T-helper 17 cell (primary cell): Measurements from ENCODE around the gene TOP2B. TPM values are rescaled to one million over a fixed set of nuclear protein-coding genes. Genes with fewer than 3 reads are reported as not detected.

Experiments used
- ATAC-seq: fragments of 150-1000 bp; cut with Tn5 transposase; 2 replicates; pipeline ENCODE4 v1.10.0; 2021; ENCODE audit warnings: mild to moderate bottlenecking, moderate library complexity
- DNase-seq, 3 donors: peaks; one replicate each; pipeline versions ENCODE4 v3.0.0 to v3.0.0-alpha.2; 2020 to 2021
- H3K9me3 ChIP-seq: one replicate; pipeline ENCODE4 v1.7.0; 2013; ENCODE audit warnings: low read length, mild to moderate bottlenecking; ENCODE audit not compliant: control insufficient read depth, poor library complexity, severe bottlenecking
- H3K27ac Mint-ChIP-seq: one replicate; pipeline ENCODE4 v1.8.0; 2022; ENCODE audit warnings: mild to moderate bottlenecking, moderate library complexity, mixed read lengths
- H3K27me3 Mint-ChIP-seq: one replicate; pipeline ENCODE4 v1.8.0; 2022; ENCODE audit warnings: mixed read lengths
- H3K36me3 Mint-ChIP-seq: one replicate; pipeline ENCODE4 v1.8.0; 2022; ENCODE audit warnings: low read depth, mixed read lengths
- H3K4me1 Mint-ChIP-seq: one replicate; pipeline ENCODE4 v1.8.0; 2022; ENCODE audit warnings: mild to moderate bottlenecking, mixed read lengths
- H3K4me3 Mint-ChIP-seq: one replicate; pipeline ENCODE4 v1.8.0; 2022; ENCODE audit warnings: mild to moderate bottlenecking, moderate library complexity, mixed read lengths
- total RNA-seq, 4 donors: library from RNA in 2 of 4; stranded (reverse) in 2 of 4; gene quantifications; one replicate each; pipeline ENCODE4 v1.2.3 and lab custom pipeline; 2022 to 2026

TOP2B gene, protein sequence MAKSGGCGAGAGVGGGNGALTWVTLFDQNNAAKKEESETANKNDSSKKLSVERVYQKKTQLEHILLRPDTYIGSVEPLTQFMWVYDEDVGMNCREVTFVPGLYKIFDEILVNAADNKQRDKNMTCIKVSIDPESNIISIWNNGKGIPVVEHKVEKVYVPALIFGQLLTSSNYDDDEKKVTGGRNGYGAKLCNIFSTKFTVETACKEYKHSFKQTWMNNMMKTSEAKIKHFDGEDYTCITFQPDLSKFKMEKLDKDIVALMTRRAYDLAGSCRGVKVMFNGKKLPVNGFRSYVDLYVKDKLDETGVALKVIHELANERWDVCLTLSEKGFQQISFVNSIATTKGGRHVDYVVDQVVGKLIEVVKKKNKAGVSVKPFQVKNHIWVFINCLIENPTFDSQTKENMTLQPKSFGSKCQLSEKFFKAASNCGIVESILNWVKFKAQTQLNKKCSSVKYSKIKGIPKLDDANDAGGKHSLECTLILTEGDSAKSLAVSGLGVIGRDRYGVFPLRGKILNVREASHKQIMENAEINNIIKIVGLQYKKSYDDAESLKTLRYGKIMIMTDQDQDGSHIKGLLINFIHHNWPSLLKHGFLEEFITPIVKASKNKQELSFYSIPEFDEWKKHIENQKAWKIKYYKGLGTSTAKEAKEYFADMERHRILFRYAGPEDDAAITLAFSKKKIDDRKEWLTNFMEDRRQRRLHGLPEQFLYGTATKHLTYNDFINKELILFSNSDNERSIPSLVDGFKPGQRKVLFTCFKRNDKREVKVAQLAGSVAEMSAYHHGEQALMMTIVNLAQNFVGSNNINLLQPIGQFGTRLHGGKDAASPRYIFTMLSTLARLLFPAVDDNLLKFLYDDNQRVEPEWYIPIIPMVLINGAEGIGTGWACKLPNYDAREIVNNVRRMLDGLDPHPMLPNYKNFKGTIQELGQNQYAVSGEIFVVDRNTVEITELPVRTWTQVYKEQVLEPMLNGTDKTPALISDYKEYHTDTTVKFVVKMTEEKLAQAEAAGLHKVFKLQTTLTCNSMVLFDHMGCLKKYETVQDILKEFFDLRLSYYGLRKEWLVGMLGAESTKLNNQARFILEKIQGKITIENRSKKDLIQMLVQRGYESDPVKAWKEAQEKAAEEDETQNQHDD (N-terminal part only)
- 100 to 1,000 TPM in 1 of 2 donors, 10 to 100 TPM in 1; 91.8 to 113 TPM for total RNA-seq
- total RNA-seq (lab: John Stamatoyannopoulos, UW) = 253 to 416 reads per million in 2 donors

DNA sequence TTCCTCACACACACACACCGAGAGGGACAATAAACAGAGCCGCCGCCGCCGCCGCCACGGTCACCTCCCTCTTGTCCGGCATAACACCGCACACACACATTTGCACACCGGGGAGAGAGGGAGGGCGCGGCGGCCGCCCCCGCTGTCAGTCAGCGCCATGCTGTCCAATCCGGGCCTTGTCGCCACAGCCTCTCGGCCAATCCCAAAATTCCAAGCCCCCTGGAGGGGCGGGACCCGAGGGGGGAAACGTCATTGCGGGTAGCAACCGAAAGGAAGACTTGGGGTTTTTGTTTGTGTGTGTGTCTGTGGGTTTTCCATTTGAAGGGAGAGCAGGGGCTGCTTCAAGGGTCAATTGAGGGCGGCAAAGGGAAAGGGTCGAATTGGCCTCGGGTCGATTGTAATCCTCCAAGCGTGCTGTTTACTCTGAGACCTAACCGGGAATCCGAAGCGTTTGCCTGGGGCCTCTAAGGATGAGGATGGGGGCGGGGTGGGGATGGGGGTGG is at the start of gene TOP2B:
Gene TOP2B (minus strand): TSS at position 96 of the 503 bp plus-strand sequence. CDS start 610 bp downstream, outside the sequence.
- H3K4me3 Mint-ChIP-seq = peak within 1 kb of the TSS; percentile 98
- peaks cover 8% of the 10 kb centered on the region for H3K36me3 Mint-ChIP-seq
- H3K27ac Mint-ChIP-seq = peak within 1 kb of the TSS; percentile 99
- H3K4me1 Mint-ChIP-seq = peaks cover 39% of the 10 kb centered on the region
- no peaks in the 10 kb centered on the region for H3K9me3 ChIP-seq
- DNase-seq (peak; percentile 85 to 93 (median 90)), ATAC-seq (peak; percentile 93)
- no peaks in the 10 kb centered on the region for H3K27me3 Mint-ChIP-seq

DNA sequence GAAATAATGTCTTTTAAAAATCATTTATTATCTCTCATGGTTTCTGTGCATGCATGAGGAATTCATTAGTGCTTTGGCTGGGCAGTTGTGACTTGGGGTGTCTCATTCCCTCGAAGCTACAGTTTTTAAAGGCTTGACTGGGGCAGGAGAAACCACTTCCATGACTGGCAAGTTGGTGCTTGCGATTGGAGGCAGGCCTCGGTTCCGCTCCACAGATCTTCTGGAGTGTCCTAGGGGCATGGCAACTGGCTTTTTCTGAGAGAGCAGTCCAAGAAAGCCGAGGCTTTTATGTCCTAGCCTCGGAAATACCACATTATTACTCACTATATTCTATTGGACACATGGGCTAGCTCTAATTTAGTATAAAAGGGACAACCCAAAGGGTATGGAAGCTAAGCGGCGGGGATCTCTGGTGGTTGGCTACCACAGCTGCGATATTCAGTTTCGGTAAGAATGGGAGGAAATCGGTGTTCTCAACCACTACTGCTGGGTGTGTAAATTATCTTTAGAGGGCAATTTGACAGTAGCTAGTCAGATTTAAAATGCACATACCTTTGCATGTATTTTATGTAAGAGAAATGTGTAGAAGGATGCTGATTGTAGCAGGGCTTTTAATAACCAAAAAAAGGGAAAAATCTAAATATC is 48.8 kb upstream of the TOP2B start:
- Mint-ChIP-seq H3K36me3 (no peaks in the 10 kb centered on the region), H3K4me1 (no peaks in the 10 kb centered on the region), H3K4me3 (no peak overlapping the region), H3K27ac (no peak overlapping the region), H3K27me3 (peaks cover 12% of the 10 kb centered on the region)
- H3K9me3 ChIP-seq = no peaks in the 10 kb centered on the region
- DNase-seq (no peak), ATAC-seq (no peak)

DNA sequence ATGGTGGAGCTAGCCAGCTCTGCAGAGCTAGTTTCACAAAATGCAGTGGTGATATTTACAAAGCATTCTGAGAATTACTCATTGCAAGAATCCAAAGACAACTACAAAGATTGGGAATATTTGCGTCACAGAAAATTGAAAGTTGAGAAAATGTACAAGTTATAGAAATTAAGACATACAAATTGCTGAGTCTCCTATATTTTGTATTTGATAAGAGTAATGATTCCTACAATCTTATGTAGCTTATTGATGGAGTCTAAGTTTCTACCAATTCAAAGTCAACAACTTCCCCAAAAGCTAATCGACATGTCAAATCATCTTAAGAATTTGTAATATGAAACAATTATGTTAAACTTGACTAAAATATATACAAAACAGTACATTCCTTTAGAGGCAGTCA is 46.4 kb upstream of the TOP2B start:
- no peak for ATAC-seq
- peaks cover 4% of the 10 kb centered on the region for H3K9me3 ChIP-seq
- no peaks in the 10 kb centered on the region for H3K4me1 Mint-ChIP-seq
- H3K36me3 Mint-ChIP-seq = no peaks in the 10 kb centered on the region
- no peak overlapping the region for H3K27ac Mint-ChIP-seq
- DNase-seq = no peak
- no peak overlapping the region for H3K4me3 Mint-ChIP-seq
- peaks cover 32% of the 10 kb centered on the region for H3K27me3 Mint-ChIP-seq

DNA sequence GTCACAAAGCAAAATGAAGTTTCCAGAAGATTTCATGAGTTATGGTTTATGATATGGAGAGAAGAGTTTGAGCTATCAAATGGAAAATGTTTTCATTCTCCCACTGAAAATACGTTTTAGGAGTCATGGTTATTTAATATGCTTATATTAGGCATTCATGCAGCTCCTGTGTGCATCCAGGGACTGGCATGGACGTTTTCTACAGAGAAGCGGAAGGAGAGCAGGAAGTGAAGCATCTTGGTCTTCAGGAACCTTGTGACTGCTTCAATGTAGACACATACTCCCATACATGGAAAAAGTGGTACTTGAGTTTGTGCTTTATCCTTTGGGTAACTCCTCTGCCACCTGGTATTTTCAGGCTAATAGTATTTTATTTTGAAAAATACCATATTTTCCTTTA is 43.3 kb upstream of the TOP2B start:
- H3K4me1 Mint-ChIP-seq = peaks cover 2% of the 10 kb centered on the region
- H3K27me3 Mint-ChIP-seq = peaks cover 49% of the 10 kb centered on the region
- ATAC-seq = no peak
- peaks cover 4% of the 10 kb centered on the region for H3K9me3 ChIP-seq
- peaks cover 2% of the 10 kb centered on the region for H3K36me3 Mint-ChIP-seq
- H3K4me3 Mint-ChIP-seq = no peak overlapping the region
- no peak overlapping the region for H3K27ac Mint-ChIP-seq
- no peak for DNase-seq

DNA sequence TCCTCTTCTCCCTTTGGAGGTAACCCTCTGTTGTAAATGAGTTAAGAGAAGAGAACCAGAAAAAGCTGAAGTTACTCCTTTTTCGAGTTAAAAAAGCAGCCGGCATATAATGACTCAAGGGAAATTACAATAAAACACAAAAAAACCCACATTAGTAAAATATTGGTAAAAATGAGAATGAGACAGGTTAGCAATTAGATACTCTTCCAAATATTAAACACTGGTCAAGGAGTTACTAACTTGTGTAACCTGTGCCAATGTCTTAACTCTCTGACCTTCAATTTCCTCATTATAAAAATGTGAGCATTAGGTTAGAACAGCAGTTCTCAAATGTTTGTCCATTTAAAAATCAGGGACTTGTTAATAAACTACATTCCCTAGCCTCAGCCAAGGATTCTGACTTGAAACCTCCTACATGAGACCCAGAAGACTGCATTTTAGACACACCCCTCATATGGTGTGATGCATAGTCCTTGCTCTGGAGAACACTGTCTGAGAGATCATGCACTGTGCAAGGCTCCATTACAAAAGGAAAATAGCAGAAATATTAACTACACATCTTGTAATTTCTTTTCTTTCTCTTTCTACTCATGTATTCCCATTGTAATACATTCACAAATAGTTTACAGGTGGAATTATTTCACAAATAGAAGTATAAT is 42.7 kb upstream of the TOP2B start:
- H3K27ac Mint-ChIP-seq = no peak overlapping the region
- peaks cover 4% of the 10 kb centered on the region for H3K9me3 ChIP-seq
- peaks cover 2% of the 10 kb centered on the region for H3K4me1 Mint-ChIP-seq
- H3K36me3 Mint-ChIP-seq = peaks cover 2% of the 10 kb centered on the region
- no peak overlapping the region for H3K4me3 Mint-ChIP-seq
- H3K27me3 Mint-ChIP-seq = peaks cover 54% of the 10 kb centered on the region
- ATAC-seq (no peak), DNase-seq (no peak)

DNA sequence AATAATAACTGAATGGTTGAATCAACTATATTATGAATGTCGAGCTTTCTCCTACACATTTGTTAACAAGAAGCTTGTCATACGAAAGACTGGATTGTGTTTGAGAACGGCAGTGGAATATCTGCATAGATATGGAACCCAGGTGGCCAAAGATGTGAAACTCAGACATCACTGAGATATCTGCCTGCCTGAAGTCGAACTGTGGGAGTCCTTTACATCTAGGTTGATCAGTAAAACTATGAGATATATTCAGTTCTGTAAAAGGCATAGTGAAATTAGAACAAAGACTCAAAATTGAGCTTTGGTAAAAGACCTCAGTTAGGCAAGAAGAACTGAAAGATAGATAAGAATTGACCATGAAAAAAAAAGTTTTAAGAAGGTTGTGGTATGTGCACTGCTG is 41.5 kb upstream of the TOP2B start:
- DNase-seq (no peak), ATAC-seq (no peak)
- H3K4me3 Mint-ChIP-seq = no peak overlapping the region
- H3K27me3 Mint-ChIP-seq = peaks cover 61% of the 10 kb centered on the region
- peaks cover 4% of the 10 kb centered on the region for H3K9me3 ChIP-seq
- H3K36me3 Mint-ChIP-seq = peaks cover 4% of the 10 kb centered on the region
- H3K4me1 Mint-ChIP-seq = peaks cover 2% of the 10 kb centered on the region
- no peak overlapping the region for H3K27ac Mint-ChIP-seq

DNA sequence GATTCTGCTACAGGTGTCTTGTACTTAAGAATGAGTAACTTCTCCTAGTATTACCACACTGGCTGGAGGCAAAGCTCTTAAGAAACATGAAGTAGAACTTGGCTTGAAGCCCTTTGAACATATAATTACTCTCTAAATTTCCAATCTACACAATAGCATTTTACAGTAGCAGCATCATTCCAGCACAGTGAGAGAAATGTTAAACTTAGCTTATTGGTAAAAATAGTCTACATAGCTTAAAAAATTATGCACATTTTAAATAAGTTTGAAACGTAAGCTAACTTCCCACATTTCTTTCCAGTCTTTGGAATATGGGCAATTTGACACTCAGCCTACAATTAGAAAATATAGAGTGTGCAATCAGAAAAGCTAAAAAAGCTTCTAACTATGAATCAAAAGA is 32.8 kb upstream of the TOP2B start:
- Mint-ChIP-seq H3K27ac (no peak overlapping the region), H3K36me3 (peaks cover 2% of the 10 kb centered on the region), H3K27me3 (peaks cover 8% of the 10 kb centered on the region), H3K4me3 (no peak overlapping the region), H3K4me1 (no peaks in the 10 kb centered on the region)
- H3K9me3 ChIP-seq = no peaks in the 10 kb centered on the region
- no peak for ATAC-seq
- DNase-seq = no peak

DNA sequence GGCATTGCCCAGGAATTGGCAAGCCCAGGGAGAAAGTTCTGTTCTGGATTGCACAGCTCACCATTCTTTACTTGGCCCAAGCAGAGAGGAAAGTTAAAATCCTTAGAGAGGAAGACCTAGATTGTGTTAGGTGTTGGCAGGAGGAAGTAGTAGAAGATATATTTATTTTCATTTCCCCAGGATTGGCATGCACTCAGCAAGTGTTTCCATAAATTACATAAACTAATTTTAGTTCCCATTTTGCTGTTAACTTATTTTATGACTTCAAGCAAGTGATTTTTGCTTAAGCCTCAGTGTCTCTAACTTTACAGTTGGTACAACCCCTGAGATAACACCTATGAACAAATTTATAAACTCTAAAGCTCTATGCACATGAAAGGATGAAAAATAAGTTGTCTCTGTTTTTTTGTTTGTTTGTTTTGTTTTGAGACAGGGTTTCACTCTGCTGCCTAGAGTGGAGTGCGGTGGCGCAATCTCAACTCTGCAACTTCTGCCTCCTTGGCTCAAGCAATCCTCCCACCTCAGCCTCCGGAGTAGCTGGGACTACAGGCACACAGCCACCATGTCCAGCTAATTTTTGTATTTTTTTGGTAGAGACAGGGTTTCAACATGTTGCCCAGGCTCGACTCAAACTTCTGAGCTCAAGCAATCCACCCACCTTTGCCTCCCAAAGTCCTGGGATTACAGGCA is 31.2 kb upstream of the TOP2B start:
- Mint-ChIP-seq H3K4me3 (no peak overlapping the region), H3K36me3 (no peaks in the 10 kb centered on the region), H3K27ac (no peak overlapping the region)

DNA sequence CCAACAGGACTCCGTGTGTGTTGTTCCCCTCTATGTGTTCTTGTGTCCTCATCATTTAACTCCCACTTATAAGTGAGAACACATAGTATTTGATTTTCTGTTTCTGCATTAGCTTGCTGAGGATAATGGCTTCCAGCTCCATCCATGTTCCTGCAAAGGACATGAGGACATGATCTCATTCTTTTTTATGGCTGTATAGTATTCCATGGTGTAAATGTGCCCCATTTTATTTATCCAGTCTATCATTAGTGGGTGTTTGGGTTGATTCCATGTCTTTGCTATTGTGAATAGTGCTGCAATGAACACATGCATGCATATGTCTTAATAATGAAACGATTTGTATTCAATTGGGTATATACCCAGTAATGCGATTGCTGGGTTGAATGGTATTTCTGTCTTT is 28.5 kb upstream of the TOP2B start:
- Mint-ChIP-seq H3K27me3 (peaks cover 23% of the 10 kb centered on the region), H3K4me1 (no peaks in the 10 kb centered on the region), H3K4me3 (no peak overlapping the region), H3K27ac (no peak overlapping the region), H3K36me3 (peaks cover 2% of the 10 kb centered on the region)
- H3K9me3 ChIP-seq = no peaks in the 10 kb centered on the region
- no peak for ATAC-seq
- no peak for DNase-seq

More for the DNA sequence above, 31.2 kb upstream of the TOP2B start:
- ATAC-seq (no peak), DNase-seq (no peak)
- Mint-ChIP-seq H3K4me1 (no peaks in the 10 kb centered on the region), H3K27me3 (peaks cover 9% of the 10 kb centered on the region)
- H3K9me3 ChIP-seq = no peaks in the 10 kb centered on the region

DNA sequence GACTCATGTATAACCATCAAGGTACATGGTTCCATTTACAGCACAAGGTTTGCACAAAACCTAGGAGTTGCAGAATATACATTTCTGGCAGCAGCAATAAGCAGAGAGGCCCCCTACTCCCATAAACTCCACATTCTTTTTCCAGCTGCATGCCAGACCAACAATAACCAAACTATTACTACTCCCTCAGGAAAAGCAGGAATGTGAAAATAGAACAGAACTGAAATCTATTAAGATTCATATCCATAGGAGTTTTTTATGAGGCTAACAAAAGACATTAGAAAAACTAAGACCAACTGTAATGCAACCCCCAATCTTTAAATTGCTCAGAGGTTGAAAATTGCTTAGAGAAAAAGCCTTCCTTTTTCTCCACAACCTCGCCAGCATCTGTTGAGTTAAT is 27.6 kb upstream of the TOP2B start:
- Mint-ChIP-seq H3K4me1 (no peaks in the 10 kb centered on the region), H3K36me3 (peaks cover 2% of the 10 kb centered on the region), H3K27ac (no peak overlapping the region), H3K4me3 (no peak overlapping the region), H3K27me3 (peaks cover 25% of the 10 kb centered on the region)
- ATAC-seq = no peak
- H3K9me3 ChIP-seq = no peaks in the 10 kb centered on the region
- DNase-seq = no peak

DNA sequence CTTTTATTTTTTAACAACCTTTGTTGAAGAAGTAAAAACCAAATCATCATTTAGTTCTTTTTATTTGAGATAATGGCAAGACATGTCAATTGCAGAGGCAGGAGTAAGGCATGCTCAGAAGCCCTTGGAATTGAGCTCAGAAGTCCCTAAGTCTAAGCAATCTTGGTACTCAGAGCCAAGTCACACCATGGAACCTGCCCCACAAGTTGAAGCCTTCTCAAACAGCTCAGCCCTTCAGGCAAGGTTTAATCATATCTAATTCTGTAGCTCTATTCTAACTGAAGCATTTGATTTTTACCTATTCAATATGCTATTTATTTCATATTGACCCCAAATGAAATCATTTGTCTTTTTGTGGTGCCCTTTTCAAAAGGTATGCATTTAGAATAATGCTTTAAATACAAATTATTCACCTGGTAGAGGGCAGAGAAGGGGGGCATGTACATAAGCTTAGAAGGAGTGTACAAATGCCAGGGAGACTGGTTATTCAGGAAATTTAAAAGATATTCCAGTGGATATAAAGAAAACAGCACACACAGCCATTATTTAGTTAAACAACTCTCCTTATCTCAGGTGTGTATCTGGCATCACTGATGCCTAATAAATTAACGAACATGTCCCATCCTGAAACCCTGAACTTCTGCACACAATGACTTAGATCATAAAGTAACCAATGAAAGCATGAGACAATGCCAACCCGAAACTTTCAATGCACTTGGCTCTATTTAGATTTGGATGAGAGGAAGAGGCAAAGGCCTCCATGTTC is 26.2 kb upstream of the TOP2B start:
- no peak overlapping the region for H3K27ac Mint-ChIP-seq
- no peaks in the 10 kb centered on the region for H3K4me1 Mint-ChIP-seq
- H3K36me3 Mint-ChIP-seq = peaks cover 2% of the 10 kb centered on the region
- H3K27me3 Mint-ChIP-seq = peaks cover 25% of the 10 kb centered on the region
- DNase-seq = no peak
- no peaks in the 10 kb centered on the region for H3K9me3 ChIP-seq
- ATAC-seq = no peak
- H3K4me3 Mint-ChIP-seq = no peak overlapping the region
